Midbrain (tissue), 1 donor: ENCODE data around the gene LDB2.

Experiments
- DNase-seq: peaks from one replicate; lab custom pipeline; 2025; lab: John Stamatoyannopoulos, UW

The LDB2 gene

DNA sequence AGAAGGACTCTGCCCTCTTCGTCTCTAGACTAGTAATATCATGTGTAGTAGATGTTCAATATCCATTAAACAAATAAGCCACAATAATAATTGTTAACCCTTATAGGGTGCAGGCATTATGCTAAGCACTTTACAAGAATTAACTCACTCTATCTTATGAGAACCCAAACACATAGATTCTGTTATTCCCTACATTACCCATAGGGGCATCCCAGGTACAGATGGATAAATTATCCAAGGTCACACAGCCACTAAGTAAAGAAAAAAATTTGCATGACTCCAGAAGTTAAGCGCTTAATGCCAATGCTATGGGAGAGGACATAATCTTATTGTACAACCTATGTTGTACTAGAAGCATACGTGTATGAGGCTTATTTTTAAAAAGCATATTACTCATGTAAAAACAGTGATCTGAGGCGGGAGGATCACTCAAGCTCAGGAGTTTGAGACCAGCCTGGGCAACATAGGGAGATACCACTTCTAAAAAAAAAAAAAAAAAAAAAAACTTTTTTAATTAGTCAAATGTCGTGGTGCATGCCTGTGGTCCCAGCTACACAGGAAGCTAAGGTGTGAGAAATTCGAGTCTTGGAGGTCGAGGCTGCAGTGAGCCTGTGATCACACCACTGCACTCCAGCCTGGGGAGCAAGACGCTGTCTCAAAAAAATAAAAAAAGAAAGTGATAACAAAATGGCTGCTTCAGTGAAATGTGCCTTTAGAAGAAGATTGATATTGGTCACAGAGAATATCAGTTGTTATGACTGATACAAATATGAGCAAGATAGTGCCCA lies 13.6 kb downstream of the LDB2 start:
- DNase-seq, result no peak

DNA sequence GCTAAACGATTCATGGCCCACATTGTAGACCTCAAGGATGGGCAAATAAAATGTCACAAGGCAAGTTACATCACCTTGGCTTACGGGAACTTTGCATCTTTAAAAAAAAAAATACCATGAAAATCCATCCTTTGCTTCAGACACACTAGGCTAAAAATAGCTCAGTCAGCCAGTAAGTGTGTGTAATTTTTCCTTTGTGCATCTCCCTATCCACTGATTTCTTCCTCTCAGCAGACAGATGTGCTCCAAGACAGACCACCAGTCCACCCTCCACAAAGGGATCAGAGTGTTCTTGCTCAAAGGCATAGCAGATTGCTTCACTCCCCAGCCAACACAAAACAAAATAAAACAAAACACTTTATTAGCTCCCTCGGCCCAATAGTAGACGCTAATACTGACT lies 14.6 kb downstream of the LDB2 start:
- no peak for DNase-seq

DNA sequence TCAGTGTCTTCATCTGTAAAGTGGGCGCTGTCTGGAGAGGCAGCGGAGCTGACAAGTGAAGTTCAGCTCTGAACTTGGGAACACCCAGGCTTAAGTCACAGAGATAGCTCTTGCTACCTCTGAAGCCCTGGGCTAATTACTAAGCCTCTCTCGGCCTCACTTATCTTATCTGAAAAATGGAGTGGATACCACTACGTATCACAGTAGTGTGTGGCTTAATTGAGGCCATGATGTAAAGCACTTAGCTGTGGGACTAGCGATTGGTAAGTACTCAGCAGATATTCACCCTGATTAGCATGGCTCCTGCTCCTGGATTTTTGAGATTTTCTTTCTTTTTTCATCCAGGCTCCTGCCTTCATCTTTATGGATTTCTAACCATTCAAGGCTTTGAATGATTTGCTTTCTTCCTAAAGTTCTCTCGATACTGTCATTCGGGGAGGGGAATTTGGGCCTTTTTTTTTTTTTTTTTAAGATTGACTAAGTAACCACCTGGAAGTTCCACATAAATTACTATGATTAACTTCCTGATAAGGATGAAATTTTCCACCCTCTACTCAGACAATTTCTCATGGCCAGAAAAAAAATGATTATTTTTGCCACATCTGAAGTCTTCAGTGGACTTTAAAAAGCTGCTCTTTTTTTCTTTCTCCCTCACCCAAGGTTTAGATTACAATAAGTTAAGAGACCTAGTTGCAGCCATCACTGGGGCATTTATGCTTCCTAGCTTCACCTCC lies 17.1 kb downstream of the LDB2 start:
- DNase-seq, result no peak

DNA sequence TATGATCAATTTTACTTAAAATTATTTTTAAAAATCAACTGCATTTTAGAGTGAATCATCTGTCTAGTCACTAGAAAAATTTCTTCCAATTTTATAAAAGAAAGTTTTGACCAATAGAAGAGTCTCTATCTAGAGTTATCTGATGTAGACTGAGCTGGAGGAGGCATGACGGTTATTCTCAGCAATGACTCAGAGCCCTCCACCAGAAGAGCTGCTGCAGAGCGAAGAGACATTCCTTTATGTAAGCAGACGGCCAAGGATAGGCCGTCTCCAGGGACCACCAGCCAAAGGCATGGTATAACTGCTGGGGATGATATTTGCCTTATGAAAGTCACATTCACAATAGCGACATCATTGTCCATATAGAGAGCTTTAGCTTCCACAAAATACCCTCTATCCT lies 23.0 kb downstream of the LDB2 start:
- no peak for DNase-seq

DNA sequence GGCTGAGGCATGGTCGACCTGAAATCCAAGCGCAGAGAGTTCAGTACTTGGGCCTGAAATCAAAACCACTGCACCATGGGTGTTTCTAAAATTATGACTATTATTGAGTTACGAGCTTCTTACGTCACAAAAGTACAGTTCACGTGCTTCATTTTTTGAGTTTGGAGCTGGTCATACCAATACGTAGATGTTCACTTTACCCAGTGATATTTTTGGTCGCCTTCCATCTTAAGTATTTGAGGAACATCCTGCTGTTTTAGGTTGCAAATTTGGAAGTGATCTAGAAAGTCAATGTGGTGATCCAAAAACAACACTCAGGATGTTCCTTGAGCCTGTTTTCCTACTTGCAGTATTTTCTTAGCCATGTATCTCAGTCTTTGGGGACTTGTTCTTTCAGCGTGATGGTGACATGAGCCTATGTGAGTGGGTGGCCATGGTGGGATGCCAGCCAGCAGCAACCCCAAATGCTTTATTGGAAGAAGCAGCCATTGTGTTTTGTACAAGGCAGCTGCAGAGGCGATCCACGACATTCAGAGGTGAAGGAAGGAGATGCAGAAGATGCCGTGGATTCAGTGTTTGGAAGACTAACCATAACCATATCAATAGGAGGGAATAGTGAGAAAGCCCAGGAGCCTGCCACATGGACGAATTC lies 28.7 kb downstream of the LDB2 start:
- DNase-seq, result no peak

DNA sequence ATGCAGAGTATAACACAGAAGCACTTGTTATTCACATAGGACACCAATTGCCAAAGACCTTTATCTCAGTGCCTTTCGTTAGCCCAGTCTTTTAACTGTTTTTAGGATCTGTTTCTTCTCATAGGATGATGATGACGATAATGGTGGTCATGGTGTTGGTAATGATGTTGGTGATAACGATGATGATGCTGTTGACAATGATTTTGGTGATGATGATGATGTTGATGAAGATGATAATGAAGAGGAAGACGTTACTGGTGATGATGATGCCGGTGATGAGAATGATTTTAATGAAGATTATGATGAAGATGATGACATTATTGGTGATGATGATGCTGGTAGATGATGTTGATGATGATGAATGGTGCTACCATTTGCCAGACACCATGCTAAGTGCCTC lies 29.8 kb downstream of the LDB2 start:
- DNase-seq, result no peak

DNA sequence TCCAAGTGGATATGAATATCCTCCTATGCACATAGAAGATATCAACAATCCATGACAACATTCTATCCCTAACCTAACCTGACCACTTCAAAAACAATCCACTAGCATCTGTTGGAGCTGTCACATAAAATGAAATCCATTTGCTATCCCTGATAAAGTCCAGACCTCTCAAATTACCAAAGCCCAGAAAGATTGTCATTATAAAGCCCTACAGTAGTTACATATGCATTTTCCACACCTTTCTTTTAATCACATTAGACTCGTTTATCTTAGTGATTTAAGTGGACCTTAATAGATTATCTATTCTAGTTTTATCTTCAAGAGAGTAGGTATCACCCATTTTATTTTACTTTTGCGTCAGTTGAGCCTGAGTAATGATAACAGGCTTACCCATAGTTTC lies 30.6 kb downstream of the LDB2 start:
- no peak for DNase-seq

DNA sequence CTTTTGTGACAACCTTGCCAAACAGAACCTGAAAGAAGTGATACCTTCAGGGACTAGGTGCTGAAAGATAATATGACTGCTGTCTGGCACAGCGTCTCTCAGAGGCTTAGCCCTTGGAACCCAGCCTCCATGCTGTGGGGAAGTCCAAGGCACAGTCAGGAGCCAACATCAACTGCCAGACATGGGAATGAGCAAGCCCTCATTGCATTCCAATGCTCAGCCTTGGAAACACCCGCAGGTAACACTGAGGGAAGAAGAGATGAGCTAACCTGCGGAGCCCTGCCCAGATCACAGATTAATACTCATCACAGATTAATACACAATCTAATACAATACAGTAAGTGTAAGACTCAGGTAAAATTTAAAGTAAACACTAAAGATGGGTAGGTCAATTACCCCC lies 31.5 kb downstream of the LDB2 start:
- no peak for DNase-seq

DNA sequence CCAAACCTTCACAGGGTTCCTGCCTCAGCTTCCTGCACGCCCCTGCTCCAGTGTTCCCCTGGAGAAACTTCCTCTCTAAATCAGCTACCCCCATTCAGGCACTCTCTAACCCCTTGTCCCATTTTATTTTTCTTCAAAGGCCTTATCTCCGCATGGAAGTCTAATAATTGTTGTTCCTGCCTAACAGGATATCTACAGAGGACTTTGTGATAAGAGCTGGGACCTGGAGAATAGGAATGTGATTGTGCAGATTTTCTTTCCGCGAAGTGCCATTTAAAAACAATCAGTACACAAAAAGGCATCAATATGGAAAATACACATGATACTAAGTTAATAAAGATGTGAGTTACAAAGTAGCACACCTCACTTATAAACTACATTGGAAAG lies 32.6 kb downstream of the LDB2 start:
- DNase-seq, result no peak

DNA sequence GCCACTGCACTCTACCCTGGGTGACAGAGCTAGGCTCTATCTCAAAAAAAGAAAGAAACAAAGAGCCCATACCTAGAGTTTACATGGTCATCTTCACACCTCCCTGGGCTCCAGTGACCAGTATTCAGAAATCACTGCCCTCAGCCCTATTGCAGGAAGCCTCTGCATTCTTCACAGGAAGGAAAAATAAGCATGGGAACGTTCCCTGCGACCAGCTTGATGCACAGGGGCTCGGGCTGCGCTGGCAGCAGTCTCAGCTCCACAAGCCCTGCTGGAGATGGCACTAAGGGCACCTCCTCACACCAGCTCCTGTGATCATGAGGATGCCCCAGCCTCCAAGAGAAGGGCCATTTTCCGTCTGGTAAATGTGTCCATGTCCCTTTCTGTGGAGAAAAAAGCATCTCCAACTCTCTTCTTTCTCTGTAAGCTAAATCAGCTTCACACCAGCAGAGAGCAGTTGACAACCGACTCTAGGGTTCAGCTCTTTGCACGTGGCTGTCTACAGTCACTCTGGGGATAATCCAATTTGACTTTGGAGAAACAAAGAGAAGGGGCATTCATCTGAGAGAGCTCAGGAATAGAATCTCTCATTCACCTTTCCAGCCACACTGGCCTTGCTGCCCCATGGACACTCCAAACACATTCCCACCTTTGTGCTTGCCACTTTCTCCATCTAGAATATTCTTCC lies 33.1 kb downstream of the LDB2 start:
- DNase-seq, result no peak

DNA sequence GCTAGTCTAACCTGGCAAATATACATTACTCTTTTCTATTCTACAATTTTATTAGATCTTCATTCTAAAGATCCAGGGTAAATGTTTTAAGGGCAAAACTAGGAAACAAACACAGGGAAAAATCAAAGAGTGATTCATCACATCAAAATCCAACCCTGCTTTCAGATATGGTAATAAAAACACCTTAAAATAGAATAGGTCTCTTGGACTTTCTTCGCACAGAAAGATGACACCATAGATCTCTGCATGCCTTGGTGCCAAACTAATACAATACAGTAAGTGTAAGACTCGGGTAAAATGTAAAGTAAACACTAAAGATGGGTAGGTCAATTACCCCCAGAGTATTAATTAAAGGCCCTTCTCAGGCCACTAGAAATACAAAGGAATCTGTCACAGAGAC lies 34.2 kb downstream of the LDB2 start:
- no peak for DNase-seq

DNA sequence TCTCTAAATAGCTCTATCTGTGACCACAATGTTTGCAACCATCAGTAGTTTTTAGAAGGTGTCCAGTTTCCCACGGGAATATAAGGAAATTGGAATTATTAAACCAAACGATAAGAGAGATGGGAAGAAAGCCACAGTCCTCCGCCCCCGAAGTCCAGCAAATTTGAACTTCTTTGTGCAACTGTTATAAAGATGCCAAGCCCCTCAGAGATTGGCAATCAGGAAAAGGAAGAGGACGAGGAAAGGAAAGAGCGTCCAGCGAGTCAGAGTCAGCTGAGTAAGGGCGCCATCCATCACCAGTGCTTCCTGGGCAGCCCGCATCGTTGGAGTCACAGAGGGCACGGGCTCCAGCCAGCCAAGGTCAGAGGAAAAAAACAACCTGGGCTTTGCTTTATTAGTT lies 35.7 kb downstream of the LDB2 start:
- DNase-seq, result no peak

DNA sequence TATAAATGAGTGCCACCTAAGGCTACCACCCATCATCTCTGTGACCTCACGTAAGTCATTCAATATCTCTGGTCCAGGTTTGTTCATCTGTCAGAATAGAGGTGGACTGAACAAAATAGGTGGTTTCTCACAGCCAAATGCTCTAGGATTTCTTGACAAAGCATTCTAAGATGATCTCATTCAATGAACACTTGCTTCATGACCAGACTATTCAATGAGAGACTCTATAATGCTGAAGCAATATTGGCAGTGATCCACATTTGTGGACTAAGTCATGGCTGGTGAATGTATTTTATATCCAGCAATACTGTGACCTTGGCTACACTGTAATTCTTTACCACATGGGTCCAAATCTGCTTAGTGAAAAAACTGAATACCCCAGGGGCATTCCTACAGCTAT lies 37.9 kb downstream of the LDB2 start:
- DNase-seq, result no peak

DNA sequence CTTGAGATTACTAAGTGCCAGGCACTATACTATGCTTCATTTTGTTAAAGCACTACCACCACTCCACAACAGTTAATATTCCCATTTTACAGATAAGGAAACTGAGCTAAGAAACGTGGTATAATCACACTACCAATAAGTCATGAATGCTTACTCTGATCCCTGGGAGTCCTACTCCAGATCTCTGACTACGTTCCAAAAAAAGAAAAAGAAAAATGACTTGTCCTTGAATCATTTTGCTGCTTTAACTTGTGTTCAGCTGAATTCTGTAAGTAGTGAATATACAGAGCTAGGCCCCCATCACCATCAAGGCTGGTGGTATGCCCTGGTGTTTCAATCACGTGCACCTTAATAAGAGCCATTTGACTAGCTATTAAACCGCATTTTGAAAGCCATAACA lies 39.4 kb downstream of the LDB2 start:
- no peak for DNase-seq

DNA sequence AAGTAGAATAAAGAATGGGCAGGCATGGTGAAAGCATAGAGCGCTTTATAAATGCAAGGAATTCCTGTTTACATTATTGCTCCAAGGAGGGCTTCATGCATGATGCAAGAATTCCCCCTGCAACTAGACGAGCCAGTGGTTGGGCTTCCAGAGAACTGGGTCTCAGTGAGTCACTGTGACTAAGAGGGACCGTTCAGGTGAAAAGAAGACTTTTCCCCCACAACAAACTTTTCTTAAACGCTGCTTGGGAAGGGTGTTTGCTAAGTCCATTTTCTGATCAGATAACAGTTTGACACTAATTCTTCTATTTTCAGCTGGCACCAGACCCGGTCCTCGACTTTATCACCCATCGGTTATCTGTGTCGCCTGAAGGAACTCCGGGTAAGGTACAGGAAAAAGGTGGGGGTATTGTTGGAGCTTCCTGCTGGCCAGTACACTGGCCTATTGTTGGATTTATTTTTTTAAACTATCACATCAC lies 40.1 kb downstream of the LDB2 start:
- no peak for DNase-seq

DNA sequence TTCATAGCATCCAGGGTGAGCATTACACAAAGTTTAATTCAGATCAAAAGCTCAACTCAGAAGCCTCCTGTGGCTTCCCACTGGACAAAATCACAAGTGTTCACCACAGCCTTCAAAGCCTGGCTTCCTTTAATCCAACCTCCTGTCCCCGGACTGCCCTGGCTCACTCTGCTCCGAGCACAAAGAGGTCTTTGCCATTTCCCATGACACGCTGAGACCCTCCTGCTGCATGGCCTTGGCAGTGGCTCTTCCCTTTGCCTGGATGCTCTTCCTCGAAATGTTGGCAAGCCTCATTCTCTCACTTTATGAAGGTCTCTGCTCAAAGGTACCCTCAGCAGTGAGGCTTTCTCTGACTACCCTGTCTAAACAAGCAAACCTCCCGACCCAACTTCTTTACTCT lies 41.0 kb downstream of the LDB2 start:
- DNase-seq, result no peak

DNA sequence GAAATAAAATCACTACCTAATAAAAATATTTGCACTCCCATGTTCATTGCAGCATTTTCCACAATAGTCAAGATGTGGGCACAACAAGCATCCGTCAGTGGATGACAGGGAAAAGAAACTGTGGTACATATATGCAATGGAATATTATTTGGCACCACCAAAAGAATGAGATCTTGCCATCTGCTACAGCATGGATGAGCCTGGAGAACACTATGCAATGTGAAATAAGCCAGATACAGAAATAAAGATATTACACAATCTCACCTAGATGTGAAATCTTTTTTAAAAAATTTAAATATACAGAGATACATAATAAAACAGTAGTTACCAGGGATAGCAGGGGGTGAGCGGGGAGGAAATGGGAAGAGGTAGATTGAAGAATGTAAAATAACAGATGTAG lies 44.8 kb downstream of the LDB2 start:
- DNase-seq, result no peak

DNA sequence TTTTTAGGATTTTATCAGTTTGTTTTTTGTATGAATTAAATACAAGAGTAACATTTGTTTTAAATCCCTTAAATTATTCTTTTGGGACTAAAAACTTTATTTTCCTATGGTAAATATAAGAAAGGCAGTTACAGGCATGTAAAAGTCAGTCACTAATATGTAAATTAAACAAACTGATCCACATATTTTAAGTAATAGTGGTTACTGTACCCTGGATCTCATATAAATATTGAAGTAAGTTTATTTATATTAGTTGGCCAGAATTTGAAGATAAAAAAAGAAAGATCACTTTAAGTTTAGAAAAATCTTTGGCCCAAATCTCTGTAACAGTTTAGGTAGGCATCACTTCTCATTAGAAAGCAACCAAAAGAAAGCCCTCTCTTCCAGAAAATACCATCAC lies 45.8 kb downstream of the LDB2 start:
- no peak for DNase-seq

DNA sequence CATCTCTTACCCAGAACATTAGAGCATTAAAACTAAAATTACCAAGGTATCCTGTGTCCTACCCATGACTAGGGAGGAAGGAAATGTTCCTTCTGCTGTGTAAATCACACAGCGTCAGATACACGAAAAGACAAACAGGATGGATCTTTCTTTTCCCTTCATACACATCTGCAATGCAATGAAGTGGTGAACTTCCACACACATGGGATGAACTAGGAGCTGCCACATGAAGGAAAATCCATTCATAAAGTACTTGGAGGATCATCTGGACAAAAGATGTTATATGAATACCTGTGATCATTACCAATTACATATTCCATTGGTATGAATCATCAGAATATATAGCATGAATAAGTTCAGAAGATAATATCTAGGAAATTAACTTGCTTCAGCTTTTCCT lies 46.2 kb downstream of the LDB2 start:
- no peak for DNase-seq

DNA sequence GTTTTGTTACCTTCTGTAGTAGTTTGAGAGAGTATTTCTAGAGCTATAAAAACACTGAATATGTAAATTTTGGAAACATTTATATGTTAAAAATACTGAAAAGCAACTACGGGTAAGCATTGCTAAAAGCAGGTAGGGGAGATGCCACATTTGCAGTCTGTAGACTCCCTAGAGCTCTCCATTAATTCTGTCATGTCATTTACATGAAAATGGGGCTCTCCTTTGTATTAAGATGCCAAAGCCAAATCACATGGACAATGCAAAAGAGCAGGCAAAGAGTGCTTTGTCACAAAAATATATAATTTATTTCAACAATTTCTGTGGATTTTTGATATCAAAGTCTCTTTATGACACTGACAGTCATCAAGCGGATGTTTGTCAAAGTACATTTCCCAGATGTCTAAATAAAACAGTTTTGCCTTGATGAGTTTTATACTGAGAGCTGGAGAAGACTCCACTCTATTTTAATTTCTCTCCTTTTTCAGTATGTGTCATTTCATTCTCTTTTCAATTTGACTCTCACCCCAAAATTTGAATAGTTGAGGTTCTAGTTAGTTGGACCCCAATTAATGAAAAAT lies 51.8 kb downstream of the LDB2 start:
- no peak for DNase-seq

DNA sequence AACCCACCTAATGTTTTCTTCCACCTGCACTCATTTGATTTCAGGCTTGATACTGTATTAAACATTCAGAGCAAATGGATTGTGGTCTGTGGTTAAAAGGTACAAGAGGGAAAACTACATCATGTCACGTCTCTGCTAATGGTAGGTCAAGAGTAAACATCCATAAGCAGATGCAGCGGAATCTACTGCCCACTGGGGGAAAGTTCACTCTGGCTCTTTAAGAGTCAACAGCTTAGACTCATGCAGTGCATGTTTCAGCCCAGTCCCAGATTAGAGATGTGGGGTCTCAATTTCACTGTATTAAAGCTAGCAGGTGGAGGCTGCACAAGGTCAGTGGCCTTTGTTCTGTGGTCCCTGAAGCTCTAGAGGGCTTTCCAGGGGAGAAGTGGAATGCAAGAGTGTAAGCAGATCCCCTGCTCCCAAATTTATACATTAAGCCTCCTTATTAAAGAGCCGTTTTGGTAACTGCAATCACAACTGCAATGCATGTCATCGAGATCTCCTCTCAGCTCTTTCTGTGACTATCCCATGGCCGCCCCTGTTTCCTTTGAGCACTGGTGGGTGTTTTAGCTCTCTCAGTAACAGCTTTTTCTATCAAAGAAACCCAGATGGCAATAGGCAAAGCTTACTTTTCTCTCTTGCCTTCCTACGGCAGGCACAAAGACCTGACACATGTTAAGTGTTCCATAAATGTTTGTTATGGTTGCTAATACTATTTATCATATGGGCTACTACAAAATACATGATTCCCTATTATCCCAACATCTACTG lies 53.4 kb downstream of the LDB2 start:
- DNase-seq, result no peak
